HepG2 (cell line): ENCODE measurements around the gene CNR2. TPM values are rescaled to one million over a fixed set of nuclear protein-coding genes. Genes with fewer than 3 reads are reported as not detected.

Experiments
- ATAC-seq: fragments of 200-7000 bp; cut with Tn5 transposase; 3 replicates; pipeline ENCODE4 v1.9.1; 2020; ENCODE audit warnings: mild to moderate bottlenecking, moderate library complexity
- BruUV-seq: library from RNA; stranded (reverse); fragments of 400-500 nt; replicated peaks from 2 replicates; lab custom pipeline; 2021; lab: Mats Ljungman, UMichigan
- CTCF ChIA-PET: fragments of 300-600 bp; formaldehyde crosslinking; extraction: SDS; loops from one replicate; lab custom pipeline; 2021; ENCODE audit warnings: low total read pairs, inconsistent platforms, low intra/inter-chr PET ratio; lab: Yijun Ruan, JAX
- POLR2A ChIA-PET: fragments of 350-600 bp; sonication (Branson Sonifier 250); formaldehyde crosslinking; loops from one replicate; lab custom pipeline; 2020; ENCODE audit warnings: antibody characterized with exemption, inconsistent platforms; lab: Yijun Ruan, JAX
- DNase-seq: peaks from one replicate; pipeline ENCODE4 v3.0.0-alpha.2; 2015; ENCODE audit warnings: low spot score
- FAIRE-seq: peaks from 3 replicates; lab custom pipeline; 2011; peaks lifted over from hg19 to GRCh38; lab: Jason Lieb, UNC
- H2AFZ ChIP-seq: one replicate; pipeline ENCODE4 v1.6.1; 2011; ENCODE audit warnings: low read length, inconsistent platforms
- H3K27ac ChIP-seq: fragments of 300-600 bp; 3 replicates; pipeline ENCODE4 v1.8.0; 2011; ENCODE audit warnings: mixed run types, mild to moderate bottlenecking, mixed read lengths, low read length, inconsistent platforms; ENCODE audit not compliant: insufficient read depth; ENCODE audit errors: extremely low read length
- H3K27me3 ChIP-seq, 2 experiments: fragments of 200-600 bp in 1 of 2; 2 replicates in 1 of 2; 3 replicates in 1 of 2; pipeline versions ENCODE4 v1.6.0 to v1.8.0; 2011; ENCODE audit warnings: low read length in 2 of 2, mild to moderate bottlenecking in 2 of 2, moderate library complexity in 2 of 2, inconsistent platforms in 1 of 2; ENCODE audit not compliant: insufficient read depth in 2 of 2, control insufficient read depth in 1 of 2
- H3K36me3 ChIP-seq, 2 experiments: fragments of 200-600 bp in 1 of 2; replicated peaks in 1 of 2; 2 replicates in 1 of 2; 3 replicates in 1 of 2; pipeline versions ENCODE4 v1.5.1 to v1.8.0; 2011; ENCODE audit warnings: low read length in 2 of 2, inconsistent platforms in 1 of 2; ENCODE audit not compliant: insufficient read depth in 2 of 2, control insufficient read depth in 1 of 2
- H3K4me1 ChIP-seq: 2 replicates; pipeline ENCODE4 v1.5.1; 2012; ENCODE audit warnings: low read length, inconsistent platforms; ENCODE audit not compliant: insufficient read depth
- H3K4me2 ChIP-seq: 2 replicates; pipeline ENCODE4 v1.6.0; 2011; ENCODE audit warnings: low read depth, low read length, inconsistent platforms
- H3K4me3 ChIP-seq, 3 experiments: fragments of 200-600 bp in 1 of 3; sonication (generic), shearing (Covaris generic) in 1 of 3; replicated peaks in 1 of 3; 2 replicates each; pipeline ENCODE4 v1.5.1; 2011 to 2016; ENCODE audit warnings: low read length in 3 of 3, inconsistent platforms in 2 of 3, low read depth in 2 of 3, mild to moderate bottlenecking in 2 of 3, control low read depth in 1 of 3, mixed read lengths in 1 of 3; ENCODE audit not compliant: insufficient read depth in 1 of 3
- H3K79me2 ChIP-seq: one replicate; pipeline ENCODE4 v1.6.1; 2011; ENCODE audit warnings: low read length, inconsistent platforms; ENCODE audit not compliant: insufficient read depth
- H3K9ac ChIP-seq: 2 replicates; pipeline ENCODE4 v1.6.0; 2011; ENCODE audit warnings: mild to moderate bottlenecking, low read depth, low read length, inconsistent platforms; ENCODE audit not compliant: insufficient read depth
- H3K9me3 ChIP-seq: 2 replicates; pipeline ENCODE4 v1.5.1; 2012; ENCODE audit warnings: mild to moderate bottlenecking, low read length
- H4K20me1 ChIP-seq: 2 replicates; pipeline ENCODE4 v1.6.0; 2011; ENCODE audit warnings: inconsistent platforms, mild to moderate bottlenecking, low read length, moderate library complexity; ENCODE audit not compliant: insufficient read depth
- CEBPG ChIP-seq: IDR thresholded peaks from 2 replicates; pipeline ENCODE4 v1.6.1; 2016
- HOMEZ ChIP-seq: IDR thresholded peaks from 2 replicates; pipeline ENCODE4 v1.6.1; 2016; ENCODE audit warnings: low read depth
- MEIS1 ChIP-seq: sonication (generic); formaldehyde crosslinking; IDR thresholded peaks from 2 replicates; pipeline ENCODE4 v1.9.0; 2021; ENCODE audit warnings: mild to moderate bottlenecking, missing genetic modification reagents, moderate library complexity, borderline replicate concordance
- MIXL1 ChIP-seq: IDR thresholded peaks from 2 replicates; pipeline ENCODE4 v1.6.1; 2016
- NFATC3 ChIP-seq: sonication (generic); formaldehyde crosslinking; IDR thresholded peaks from 2 replicates; pipeline ENCODE4 v1.5.1; 2020; ENCODE audit warnings: mild to moderate bottlenecking, missing genetic modification reagents
- PLSCR1 ChIP-seq: sonication (generic); formaldehyde crosslinking; IDR thresholded peaks from 2 replicates; pipeline ENCODE4 v1.5.0; 2020; ENCODE audit warnings: missing genetic modification reagents, mild to moderate bottlenecking, borderline replicate concordance
- THAP11 ChIP-seq: IDR thresholded peaks from 2 replicates; pipeline ENCODE4 v1.6.1; 2016; ENCODE audit warnings: missing biosample characterization, missing genetic modification reagents
- THAP9 ChIP-seq: sonication (generic); formaldehyde crosslinking; IDR thresholded peaks from 2 replicates; pipeline ENCODE4; 2020; ENCODE audit warnings: missing genetic modification reagents, mild to moderate bottlenecking, borderline replicate concordance
- ZBTB4 ChIP-seq: sonication (generic); formaldehyde crosslinking; IDR thresholded peaks from 2 replicates; pipeline ENCODE4 v1.4.0; 2020; ENCODE audit warnings: missing genetic modification reagents, mild to moderate bottlenecking, borderline replicate concordance
- ZNF274 ChIP-seq: sonication (generic); formaldehyde crosslinking; IDR thresholded peaks from 2 replicates; pipeline ENCODE4 v1.5.1; 2020; ENCODE audit warnings: mild to moderate bottlenecking, missing genetic modification reagents
- ZNF362 ChIP-seq: sonication (generic); formaldehyde crosslinking; IDR thresholded peaks from 2 replicates; pipeline ENCODE4 v1.4.0; 2020; ENCODE audit warnings: missing genetic modification reagents, mild to moderate bottlenecking, borderline replicate concordance
- ZNF629 ChIP-seq: sonication (generic); formaldehyde crosslinking; conservative IDR thresholded peaks from 2 replicates; pipeline ENCODE4 v1.5.0; 2020; ENCODE audit warnings: missing genetic modification reagents
- ZNF782 ChIP-seq: sonication (generic); formaldehyde crosslinking; IDR thresholded peaks from 2 replicates; pipeline ENCODE4 v1.4.0; 2020; ENCODE audit warnings: missing genetic modification reagents, mild to moderate bottlenecking, borderline replicate concordance
- ZNF891 ChIP-seq: sonication (generic); formaldehyde crosslinking; IDR thresholded peaks from 2 replicates; pipeline ENCODE4 v1.5.0; 2020; ENCODE audit warnings: mild to moderate bottlenecking, missing genetic modification reagents
- WGBS: methylation state at CpG from one replicate; pipeline ENCODE4 v1.1.6; 2017; ENCODE audit warnings: low lambda C conversion rate; 5-methylcytosine and 5-hydroxymethylcytosine counted together
- in situ Hi-C: cut with HindIII; loops from 2 replicates; pipeline ENCODE4 v1.10.0; 2017; ENCODE audit warnings: low pct_unique_long_range_greater_than_20kb; ENCODE audit not compliant: extremely low pct_ligation_motif_present
- intact Hi-C: fragments of 100-400 bp; cut with micrococcal nuclease; formaldehyde crosslinking; loops from one replicate; pipeline ENCODE4 v1.10.0; 2022; ENCODE audit not compliant: unreplicated experiment
- polyA plus RNA-seq, 8 experiments: library from polyadenylated mRNA; depleted of rRNA in 3 of 8; stranded (reverse) in 7 of 8; unstranded in 1 of 8; fragments of >200 nt; fragmentation: Illumina TruSeq in 4 of 8; extraction: Trizol in 4 of 8; gene quantifications; 2 replicates each; pipeline versions ENCODE4 v1.2.1 to v1.2.3, GENCODE V29; 2011 to 2016; ENCODE audit warnings: low read depth in 4 of 8, missing spikeins in 1 of 8, mixed read lengths in 1 of 8; ENCODE audit not compliant: insufficient read depth in 1 of 8
- total RNA-seq, 5 experiments: library from RNA; depleted of rRNA; stranded (reverse); fragments of >200 nt; fragmentation: Illumina TruSeq; extraction: Trizol; gene quantifications; 2 replicates each; pipeline ENCODE4 v1.2.3, GENCODE V29; 2016; ENCODE audit warnings: low read depth in 1 of 5

CNR2 gene
- total and polyA plus RNA-seq, 2 of the 13 experiments (the other 11 are each of a cell fraction or from before 2014, with no cell fraction given): not detected

GRCh38 chr1:23927097-23927496 is 13.9 kb upstream of the CNR2 start:
- FAIRE-seq: no peak
- Histone ChIP-seq H3K79me2 (no peaks in the 10 kb centered on the region), H3K4me3 (no peak overlapping the region), H3K36me3 (no peaks in the 10 kb centered on the region), H3K4me2 (no peak overlapping the region), H3K27me3 (peaks cover 0 to 14% of the 10 kb centered on the region in 2 experiments; a peak in 3 of 5 replicates), H3K4me1 (peaks cover 11% of the 10 kb centered on the region), H2AFZ (no peak overlapping the region), H4K20me1 (no peaks in the 10 kb centered on the region), H3K9me3 (no peaks in the 10 kb centered on the region), H3K9ac (no peak overlapping the region), H3K27ac (no peak overlapping the region)
- no TSS peak for BruUV-seq
- ATAC-seq: no peak
- POLR2A ChIA-PET: no interaction called here
- intact Hi-C loops: no loop called here
- in situ Hi-C loops: no loop called here
- DNase-seq: no peak
- CTCF ChIA-PET: no interaction called here
- WGBS: 0% methylated on average over 1 of the region's 1 CpG
- TF ChIP-seq THAP9 (no peak), ZNF274 (CRISPR knock-in tag) (no peak), CEBPG (CRISPR knock-in tag) (no peak), THAP11 (CRISPR knock-in tag) (no peak), ZNF362 (no peak), PLSCR1 (CRISPR knock-in tag) (no peak), ZNF629 (CRISPR knock-in tag) (no peak), ZNF891 (CRISPR knock-in tag) (no peak), MIXL1 (no peak), MEIS1 (CRISPR knock-in tag) (no peak), ZNF782 (CRISPR knock-in tag) (no peak), NFATC3 (CRISPR knock-in tag) (no peak), HOMEZ (no peak), ZBTB4 (CRISPR knock-in tag) (no peak)
